ENCODE measurements around the gene SAMD9.
"Not testable (repeated sequence)": the region's sequence is repeated elsewhere in the genome, so short reads cannot be mapped to it uniquely, and the experiment has no call there.

SAMD9 gene

DNA sequence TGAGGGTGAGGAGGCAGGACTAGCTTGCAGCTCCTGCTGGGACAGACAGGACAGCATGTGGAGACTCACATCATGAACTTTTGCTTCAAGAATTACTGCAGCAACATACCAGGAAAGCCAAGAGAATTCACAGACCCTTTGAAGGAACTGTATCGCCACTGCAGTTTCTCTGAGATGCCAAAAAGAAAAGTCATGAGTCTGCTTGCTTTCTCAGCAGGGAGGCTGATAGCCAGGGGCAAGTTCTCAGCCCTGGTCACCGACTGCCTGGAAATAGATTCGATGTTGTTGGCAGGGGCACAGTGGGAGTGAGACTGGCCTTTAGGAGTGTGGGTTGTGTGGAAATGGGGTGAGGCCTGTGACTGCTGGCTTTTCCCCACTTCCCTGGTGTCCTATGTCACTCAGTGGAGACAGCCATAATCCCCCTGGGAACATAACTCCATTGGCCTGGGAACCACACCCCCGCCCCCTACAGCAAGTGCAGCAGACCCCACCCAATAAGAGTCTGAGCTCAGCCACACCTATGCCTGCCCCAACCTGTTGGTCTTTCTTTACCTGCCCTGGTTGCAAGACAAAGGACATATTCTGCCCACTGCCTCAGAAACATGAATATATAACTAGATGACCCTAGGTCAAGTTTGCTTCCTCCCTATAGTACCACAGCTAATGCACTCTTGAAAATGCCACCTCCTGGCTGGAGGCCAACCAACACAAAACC lies 1.6 kb upstream of the SAMD9 start:
- no peak for DNase-seq

DNA sequence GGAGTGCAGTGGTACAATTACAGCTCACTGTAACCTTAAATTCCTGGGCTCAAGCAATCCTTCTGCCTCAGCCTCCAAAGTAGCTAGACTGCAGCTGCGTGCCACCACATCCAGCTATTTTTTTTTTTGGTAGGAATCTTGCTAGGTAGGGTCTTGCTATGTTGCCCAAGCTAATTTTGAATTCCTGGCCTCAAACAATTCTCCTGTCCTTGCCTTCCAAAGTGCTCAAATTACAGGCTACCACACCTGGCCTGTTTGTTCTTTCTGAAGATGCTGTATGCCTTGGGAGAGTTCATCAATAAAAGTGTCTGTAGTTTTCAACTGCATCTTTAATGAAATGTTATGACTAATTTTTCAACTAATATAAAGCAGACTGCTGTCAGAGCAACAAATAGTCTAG lies 452 bp downstream of the SAMD9 start:
- no peak for DNase-seq

DNA sequence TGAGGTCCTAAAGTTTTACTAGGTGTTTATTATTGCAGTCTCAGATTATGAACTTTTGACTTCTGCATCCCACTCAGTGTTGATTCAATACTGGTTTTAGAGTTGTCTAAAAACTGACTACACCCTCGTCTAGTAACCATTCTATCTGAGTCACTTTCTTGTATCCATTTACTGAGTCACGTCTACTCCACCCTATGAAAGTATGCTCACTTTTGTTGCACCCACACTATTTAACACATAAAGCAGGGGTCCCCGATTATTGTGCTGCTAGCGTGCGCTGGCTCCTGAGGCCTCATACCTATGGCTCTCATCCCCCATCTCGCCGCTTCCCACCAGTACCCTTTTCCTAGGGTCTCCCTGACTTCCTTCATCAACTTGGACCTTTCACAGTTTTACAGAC lies 2.0 kb downstream of the SAMD9 start:
- no peak for DNase-seq

DNA sequence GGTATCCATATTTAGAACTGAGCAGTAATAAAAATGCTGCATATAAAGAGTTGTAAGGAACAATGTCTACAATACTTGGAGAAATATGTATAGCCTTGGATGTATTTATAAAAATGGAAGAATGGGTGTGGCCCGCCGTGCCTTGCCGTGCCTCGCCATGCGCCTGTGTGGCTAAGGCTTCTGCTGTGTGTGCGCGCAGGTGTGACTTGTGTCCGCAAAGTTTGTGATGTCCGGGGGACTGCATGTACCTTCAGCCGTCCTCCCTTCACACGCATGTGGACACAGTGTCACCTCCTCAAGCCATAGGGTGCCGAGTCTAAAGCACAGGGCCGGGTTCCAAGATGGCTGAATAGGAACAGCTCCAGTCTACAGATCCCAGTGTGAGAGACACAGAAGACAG lies 9.8 kb downstream of the SAMD9 start:
- DNase-seq: no peak

DNA sequence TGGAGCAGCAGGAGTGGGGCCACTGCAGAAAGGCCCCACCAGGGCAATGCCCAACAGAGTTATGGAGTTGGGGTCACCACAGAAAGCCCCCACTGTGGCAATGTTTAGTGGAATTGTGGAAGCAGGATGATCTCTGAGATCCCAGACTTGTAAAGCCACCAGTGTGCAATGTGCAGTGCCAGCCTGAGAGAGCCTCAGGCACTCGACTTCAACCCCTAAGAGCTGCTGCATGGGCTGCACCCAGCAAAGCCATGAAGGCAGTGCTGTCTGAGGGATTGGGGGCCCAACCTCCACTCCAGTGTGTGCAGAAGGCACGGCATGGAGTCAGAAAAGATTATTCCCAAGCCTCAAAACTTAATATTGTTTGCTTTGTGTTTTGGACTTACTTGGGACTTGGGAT lies 20.4 kb downstream of the SAMD9 start:
- DNase-seq: no peak

DNA sequence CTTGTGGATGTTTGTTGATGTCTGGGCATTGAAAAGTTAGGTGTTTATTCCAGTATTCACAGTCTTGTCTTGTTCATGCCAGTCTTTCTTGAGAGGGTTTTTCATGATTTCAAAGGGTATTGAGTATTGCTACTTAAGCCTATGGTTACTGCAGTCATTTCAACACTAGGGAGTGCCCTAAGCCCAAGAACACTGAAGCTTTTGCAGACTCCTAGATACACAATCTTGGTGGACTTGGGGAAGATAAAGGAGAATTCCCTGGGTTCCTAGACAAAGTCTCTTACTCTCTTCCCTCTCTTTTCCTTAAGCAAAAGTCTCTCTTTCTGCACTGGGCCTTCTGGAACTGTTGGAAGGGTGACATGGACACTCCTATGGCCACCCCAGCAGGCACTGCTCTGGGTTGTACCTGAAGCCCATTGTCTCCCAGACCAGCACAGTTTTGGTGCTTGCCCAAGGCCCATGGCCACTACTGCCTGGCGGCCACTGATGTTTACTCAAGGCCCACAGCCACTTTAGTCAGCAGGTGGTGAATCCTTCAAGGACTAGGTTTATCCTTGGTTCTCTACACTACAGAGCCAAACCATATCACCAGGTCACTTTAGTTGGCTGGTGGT lies 24.9 kb downstream of the SAMD9 start:
- no peak for DNase-seq

DNA sequence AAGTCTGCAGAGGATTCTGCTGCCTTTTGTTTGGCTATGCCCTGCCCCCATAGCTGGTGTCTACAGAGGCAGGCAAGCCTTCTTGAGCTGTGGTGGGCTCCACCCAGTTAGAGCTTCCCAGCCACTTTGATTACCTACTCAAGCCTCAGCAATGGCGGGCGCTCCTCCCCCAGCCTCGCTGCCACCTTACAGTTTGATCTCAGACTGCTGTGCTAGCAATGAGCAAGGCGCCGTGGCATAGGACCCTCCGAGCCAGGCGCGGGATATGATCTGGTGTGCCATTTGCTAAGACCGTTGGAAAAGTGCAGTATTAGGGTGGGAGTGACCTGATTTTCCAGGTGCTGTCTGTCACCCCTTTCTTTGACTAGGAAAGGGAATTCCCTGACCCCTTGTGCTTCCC lies 44.4 kb downstream of the SAMD9 start:
- not testable (repeated sequence) for DNase-seq

DNA sequence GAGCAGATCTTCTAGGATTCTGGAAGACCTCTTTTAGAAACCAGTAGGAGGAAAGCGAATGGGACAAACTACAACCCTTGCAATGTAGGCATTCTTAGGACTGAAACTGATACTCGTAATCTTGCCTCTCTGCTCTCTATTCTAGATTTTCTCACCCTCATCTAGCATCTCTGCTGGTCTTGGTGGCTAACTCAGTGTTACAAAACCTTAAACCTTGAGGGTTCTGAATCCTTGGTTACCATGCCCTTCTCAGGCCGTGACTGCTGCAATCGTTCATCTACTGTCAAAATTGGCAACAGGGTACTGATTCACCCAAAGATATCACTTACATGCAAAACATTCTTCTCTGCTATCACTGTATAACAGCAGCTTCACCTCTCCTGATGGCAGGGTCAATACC lies 55.2 kb downstream of the SAMD9 start:
- no peak for DNase-seq

DNA sequence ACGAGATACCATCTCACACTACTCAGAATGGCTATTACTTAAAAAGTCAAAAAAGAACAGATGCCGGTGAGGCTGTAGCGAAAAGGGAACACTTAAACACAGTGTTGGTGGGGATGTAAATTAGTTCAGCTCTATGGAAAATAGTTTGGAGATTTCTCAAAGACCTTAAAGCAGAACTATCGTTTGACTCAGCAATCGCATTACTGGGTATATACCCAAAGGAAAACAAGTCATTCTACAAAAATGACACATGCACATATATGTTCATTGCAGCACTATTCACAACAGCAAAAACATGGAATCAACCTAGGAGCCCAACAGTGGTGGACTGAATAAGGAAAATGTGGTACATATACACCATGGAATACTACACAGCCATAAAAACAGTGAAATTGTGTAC lies 56.9 kb downstream of the SAMD9 start:
- no peak for DNase-seq

DNA sequence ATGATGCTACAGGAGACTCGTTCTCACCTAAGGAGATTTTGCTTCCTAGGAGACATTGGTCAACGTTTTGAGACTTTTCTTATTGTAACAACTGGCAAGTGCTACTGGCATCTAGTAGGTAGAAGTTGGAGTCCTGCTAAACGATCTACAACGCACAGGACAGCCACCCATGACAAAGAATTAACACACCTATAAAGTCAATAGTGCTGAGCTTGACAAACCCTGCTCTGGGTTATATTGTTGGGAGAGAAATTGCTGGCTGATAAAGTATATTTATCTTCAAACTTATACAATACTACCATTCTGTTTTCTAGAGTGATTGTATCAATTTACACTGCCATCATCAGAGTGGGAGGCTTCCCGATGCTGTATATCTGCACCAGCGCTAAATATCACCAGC lies 57.8 kb downstream of the SAMD9 start:
- DNase-seq: no peak

DNA sequence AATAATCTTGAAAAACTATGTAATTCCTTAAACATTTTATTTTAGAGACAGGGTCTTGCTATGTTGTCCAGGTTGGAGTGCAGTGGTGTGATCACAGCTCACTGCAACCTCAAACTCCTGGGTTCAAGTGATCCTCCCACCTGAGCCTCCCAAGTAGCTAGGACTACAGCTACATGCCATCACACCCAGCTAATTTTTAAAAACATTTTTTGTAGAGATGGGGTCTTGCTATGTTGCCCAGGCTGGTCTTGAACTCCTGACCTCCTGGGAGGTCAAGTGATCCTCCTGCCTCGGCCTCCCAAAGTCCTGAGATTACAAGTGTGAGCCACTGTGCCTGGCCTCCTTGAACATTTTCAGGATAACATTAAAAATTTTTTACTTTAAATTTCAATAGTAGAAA lies 61.2 kb downstream of the SAMD9 start:
- DNase-seq: not testable (repeated sequence)

DNA sequence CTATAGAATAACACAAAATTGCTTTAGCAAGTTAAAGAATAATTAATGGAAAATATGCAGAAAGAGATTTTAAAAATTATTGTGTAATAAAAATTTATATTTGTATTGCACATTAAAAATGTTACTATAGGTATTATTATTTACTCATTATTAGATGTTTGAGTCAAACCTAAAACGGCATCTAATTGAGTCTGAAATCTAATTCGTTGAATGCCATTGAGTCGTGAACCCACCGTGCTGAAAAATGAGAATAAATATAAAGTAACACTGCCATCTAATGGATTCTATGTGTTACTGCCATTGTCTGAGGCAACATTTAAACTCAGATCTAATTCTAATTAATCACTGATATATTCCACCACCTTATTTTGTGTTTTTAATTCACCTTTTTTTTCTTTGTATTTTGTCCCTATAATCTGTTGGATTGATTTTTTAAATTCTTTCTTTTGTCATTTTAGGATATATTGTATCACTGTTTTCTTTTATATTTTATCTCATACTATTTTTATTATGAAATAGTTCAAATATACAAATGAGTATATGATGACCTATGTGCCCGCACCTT lies 62.2 kb downstream of the SAMD9 start:
- no peak for DNase-seq

DNA sequence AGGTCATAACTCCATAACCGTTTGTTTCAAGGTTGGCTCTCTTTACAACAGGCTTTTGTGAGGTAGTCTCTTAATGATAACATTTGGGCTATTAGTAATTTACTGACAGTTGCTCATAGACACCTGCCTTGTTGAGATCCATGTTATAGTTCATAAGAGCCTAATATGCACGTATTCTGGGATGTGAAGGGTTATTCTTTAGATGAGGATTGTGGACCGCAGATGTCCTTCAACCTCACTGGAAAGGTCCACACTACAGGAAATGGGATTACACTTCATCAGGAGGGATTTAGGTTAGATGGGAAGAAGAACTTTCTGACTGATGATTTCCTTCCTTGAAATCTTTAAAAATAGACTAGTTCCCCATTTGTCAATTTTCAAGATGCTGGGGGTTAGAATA lies 62.8 kb downstream of the SAMD9 start:
- no peak for DNase-seq

DNA sequence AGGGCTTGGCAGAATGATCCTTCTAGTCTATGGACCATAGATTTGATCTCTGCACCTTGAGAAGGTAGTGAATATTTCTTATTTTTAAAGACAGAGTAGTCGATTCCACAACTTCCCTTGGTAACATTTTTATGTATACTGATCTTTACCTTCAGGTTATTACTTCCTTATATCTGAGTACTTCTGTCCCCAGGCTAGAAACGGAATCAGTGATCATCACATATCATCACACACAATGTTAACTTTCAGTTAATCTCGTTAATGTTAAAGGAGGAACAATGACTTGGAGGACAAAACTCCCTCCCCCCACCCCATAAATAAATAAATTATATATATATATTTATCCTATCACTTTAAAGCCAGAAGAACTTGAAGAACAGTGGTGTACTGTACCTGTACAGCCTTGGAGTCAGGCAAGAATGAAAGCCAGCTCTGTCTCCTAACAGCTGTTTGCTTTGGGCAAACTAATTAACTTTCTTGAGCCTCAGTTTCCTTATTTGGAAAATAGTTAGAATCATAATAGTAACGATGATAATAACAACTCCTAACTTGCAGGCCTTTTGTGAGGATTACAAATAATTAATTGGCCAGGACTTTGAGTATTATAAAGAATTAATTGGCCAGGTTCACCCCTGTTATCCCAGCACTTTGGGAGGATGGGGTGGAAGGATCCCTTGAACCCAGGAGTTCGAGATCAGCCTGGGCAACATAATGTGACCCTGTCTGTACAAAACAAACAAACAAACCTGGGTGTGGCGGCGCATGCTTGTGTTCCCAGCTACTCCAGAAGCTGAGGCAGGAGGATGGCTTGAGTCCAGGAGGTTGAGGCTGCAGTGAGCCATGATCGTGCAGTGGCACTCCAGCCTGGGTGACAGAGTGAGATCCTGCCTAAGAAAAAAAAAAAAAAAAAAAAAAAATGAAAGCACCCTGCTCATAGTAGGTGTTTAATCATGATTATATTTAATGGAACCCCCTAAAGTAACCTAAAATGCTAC lies 63.5 kb downstream of the SAMD9 start:
- no peak for DNase-seq

DNA sequence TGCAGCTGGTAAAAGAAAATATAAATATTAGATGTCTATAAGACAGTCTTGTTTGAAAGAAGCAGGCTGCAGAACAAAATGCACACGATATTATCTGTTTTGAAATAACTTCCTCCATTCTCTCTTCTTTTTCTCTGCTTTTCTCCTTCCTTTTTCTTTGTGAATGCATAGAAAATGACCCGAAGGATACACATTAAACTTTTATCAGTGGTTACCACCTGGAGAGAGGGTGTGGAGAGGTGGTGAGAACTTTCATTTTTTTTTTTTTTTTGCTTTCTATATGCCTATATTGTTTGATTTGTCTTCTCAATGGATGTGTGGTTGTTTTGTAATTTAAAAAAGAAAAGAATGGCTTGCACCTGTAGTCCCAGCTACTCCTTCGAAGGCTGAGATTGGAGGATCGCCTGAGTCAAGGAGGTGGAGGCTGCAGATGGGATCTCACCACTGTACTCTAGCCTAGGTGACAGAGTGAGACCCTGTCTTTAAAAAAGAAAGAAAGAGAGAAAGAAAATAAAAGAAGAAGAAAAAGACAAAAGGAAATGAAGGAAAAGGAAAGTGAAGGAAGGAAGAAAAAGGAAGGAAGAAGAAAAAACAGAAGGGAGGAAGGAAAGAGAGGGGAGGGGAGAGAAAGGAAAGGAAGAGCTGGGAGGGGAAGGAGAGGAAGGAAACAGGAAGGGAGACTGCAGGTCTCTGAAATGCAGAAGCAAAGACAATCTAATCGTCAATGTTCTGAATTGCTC lies 64.4 kb downstream of the SAMD9 start:
- no peak for DNase-seq

DNA sequence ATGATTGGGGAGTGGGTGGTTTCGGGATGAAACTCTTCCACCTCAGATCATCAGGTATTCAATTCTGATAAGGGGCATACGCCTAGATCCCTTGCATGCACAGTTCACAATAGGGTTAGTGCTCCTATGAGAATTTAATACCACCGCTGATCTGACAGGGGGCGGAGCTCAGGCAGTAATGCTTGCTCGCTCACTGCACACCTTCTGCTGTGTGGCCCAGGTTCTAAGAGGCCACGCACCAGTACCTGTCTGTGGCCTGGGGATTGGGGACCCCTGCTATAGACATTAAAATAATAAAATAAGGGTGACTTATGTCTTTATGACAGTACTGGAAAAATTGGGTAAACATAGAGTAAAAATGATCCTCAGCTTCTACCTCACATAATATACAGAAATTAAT lies 66.1 kb downstream of the SAMD9 start:
- no peak for DNase-seq

Data from CD4-positive, alpha-beta T cell treated with Interleukin-15 for 1 hour (primary cell).